Kidney tubule cell (primary cell): ENCODE data around the gene PRTN3.

Experiments
- DNase-seq: peaks from one replicate; pipeline ENCODE4 v3.0.0-alpha.2; 2018; ENCODE audit warnings: low spot score

Gene PRTN3, protein sequence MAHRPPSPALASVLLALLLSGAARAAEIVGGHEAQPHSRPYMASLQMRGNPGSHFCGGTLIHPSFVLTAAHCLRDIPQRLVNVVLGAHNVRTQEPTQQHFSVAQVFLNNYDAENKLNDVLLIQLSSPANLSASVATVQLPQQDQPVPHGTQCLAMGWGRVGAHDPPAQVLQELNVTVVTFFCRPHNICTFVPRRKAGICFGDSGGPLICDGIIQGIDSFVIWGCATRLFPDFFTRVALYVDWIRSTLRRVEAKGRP

GRCh38 chr19:840519-841206, at the start of gene PRTN3:
Gene PRTN3 (plus strand): TSS chr19:840999. CDS start chr19:841009, 10 bp downstream.
- DNase-seq, result no peak

DNA sequence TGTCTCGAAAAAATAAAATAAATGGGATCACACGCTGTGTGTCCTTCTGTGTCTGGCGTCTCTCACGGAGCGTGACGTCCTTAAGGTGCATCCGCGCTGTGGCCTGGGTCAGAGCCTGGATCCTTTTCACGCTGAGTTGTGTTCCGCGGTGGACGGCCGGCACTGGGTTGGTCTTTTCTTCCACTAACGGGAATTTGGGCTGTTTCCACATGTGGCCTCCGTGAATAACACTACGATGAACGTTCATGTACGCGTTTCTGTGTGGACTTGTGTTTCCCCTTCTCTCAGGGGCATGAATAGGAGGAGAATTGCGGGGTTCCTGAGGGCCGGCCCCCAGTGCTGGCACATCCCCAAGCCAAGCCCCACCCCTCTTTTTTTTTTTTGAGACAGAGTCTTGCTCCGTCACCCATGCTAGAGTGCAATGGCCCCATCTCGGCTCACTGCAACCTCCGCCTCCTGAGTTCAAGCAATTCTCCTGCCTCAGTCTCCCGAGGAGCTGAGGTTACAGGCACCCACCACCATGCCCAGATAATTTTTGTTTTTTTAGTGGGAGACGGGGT, 49.7 kb upstream of the PRTN3 start:
- DNase-seq, result no peak

DNA sequence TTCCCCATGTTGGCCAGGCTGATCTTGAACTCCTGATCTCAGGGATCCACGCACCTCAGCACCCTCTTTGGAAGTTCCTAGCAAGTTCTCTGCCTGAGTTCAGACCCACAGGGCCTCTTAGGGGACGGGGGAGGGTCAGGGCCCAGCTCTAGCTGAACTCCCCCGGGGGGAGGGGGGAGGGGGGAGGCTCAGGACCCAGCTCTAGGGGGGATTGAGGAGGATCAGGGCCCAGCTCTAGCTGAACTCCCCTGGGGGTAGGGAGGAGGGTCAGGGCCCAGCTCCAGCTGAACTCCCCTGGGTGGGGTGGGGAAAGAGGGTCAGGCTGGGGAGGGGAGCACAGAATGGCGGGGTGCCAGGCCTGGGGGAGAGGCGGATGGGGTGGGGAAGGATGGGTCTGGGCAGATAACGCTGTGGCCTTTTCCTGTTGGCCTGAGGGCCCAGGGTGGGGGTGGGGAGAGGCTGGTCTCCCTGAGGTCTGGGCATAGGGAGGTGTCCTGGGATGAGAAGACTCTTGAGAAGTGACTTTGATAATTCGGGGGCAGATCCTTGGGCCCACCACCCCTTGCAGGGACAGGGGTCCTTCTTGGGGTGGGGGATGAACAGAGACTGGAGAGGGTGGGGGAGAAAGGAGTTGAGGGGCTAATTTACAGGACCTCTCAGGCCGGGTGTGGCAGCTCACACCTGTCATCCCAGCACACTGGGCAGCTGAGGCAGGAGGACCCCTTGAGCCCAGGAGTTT, 49.1 kb upstream of the PRTN3 start:
- DNase-seq, result no peak

- DNase-seq, result no peak
Observed at GRCh38 chr19:792306-792885, 48.4 kb upstream of the PRTN3 start.

DNA sequence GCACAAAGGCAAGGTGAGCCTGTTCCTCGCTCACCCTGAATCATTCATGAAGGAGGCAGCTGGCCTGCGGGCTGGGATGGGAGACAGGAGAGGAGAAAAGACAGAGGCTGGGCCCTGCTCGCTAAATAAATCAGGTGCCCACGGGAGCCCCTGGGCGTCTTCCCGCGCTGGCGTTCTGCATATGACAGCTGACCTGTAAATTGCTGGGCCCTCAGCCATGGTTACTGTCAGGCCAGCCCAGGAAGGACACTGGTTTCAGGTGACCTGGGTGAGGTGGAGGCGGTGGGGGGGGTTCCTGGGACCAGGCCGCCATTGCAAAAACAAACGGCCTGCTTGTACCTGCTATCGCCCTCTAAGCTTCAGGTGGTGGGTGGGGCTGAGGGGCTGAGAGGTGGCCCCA, 47.0 kb upstream of the PRTN3 start:
- no peak for DNase-seq

DNA sequence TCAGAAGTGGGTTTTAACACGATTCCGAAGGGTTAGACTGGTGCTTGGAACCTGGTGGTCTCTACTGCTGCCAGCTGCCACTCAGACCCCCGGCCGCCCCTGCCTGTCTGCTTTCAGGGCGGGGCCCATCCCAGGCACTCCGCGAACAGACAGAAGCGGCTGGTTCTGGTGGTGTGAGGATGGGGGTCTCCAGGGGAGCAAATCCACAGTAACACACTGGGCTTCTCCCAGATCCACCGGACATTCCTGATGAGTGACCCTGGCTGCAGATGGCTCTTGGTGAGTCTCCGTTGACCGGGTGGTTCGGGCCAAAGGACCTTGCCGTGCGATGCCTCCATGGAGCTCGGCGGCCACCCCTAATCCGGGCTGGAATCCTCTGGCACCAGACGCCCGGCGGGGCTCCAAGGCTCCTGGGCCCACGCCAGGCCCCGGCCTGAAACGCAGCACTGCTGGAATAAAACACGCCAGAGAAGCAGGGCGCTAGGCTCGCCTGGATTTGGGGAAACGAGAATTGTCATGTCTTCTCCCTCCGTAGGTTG, 45.7 kb upstream of the PRTN3 start:
- DNase-seq, result no peak

DNA sequence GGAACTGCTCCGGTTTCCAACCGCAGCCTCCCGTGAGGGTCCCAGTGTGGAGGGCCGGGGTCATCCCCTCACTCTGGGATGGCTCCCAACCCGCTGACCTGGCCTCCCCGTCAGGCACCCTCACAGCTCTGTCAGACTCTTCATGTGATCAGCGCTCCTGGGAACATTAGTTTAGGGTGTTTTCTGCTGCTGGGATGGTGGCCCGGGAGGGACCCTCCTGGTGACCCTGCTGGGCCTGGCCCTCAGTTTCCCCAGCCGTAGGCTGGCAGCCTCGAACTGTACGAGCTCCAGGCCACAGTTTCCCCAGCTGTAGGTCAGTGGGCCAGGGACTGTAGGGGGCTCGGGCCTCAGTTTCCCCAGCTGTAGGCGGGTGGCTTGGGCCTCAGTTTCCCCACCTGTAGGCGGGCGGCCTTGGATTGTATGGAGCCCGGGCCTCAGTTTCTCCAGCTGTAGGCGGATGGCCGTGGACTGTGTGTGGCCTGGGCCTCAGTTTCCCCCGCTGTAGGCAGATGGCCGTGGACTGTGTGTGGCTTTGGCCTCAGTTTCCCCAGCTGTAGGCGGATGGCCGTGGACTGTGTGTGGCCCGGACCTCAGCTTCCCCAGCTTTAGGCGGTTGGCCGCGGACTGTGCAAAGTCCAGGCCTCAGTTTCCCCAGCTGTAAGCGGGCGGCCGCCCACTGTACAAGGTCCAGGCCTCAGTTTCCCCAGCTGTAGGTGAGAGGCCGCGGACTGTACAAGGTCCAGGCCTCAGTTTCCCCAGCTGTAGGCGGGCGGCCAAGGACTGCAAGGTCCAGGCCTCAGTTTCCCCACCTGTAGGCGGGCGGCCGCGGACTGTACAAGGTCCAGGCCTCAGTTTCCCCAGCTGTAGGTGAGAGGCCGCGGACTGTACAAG, 44.9 kb upstream of the PRTN3 start:
- DNase-seq, result no peak

DNA sequence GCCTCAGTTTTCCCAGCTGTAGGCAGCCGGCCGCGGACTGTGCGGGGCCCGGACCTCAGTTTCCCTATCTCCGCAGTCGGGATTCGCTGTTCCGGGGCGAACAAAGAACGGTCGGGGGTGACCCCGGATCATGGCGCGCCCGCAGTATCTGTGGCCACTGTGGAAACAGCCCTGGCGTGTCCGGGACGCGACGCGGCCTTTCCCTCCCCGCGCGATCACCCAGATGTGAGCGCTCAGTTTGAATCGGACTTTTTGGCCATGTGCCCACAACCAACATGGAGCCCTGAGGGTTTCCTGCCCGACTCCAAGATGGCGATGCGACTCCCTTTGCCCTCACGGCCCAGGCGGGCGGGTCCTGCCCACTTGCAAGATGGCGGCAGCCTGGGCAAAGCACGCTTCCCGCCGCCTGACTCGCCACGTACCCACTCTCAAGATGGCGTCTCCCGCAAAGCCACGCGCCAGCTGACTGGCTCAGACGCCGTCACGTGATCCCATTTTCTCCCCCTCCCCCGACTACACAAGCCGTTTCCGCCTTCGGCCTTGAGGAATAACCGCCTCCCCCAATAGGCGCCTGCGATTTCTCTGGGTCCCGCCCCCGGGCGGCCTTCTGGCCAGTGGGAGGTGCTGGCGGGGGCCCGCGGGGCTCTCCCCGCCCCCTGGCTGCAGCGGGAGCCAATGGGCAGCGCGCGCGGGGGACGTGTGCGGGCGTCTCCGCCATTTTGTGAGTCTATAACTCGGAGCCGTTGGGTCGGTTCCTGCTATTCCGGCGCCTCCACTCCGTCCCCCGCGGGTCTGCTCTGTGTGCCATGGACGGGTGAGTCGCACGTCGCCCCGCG, 43.9 kb upstream of the PRTN3 start, which contains the start of gene PTBP1:
Gene PTBP1, plus strand, starts transcription at position 761 of the 836 bp plus-strand sequence. Its CDS starts 46 bp downstream, at position 807.
- DNase-seq, result peak; percentile 100

DNA sequence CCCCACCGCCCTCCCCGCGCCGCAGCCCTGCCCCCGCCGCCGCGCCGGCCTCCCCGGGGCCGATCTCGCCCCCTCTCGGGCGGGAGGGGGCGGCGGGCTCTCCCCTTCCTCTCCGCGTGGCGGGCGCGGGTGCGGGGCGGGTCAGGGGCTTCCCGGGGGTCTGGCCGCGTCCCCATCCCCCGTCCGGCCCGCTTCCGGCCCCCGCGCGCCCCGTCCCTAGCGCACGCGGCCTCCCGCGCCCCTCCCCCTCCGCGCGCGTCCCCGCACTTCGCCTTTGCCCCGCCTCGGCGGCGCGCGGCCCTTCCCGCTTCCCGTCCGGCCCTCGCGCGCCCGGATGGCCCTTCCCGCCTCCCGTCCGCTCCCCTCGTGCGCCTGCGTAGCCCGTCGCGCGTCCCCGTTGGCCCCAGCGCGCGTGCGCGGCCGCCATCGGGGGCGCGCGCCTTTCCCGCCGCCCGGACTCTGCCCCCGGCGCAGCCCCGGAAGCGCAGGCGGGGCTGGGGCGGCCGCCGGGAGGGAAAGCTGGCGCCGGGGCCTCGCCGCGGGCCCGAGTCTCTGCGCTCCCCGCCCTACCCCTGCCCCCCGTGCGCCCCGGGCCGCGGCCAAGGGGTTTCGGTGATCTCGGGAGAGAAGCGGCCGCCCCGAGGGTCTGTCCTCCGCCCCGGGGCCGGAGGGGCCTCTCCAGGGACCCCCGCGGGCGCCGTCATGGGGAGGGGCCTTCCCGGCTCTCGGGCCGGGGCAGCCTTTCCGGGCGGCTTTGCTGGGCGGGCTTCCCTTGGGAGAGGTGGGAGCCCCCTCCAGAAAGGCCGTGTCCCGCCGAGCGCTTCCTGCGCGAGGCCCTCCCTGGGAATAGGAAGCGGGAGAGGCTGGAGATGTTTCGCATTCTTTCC, 43.0 kb upstream of the PRTN3 start:
- DNase-seq, result peak; percentile 93

GRCh38 chr19:798415-799075, 42.3 kb upstream of the PRTN3 start:
- peak; percentile 71 for DNase-seq

- DNase-seq, result peak; percentile 56
Observed at GRCh38 chr19:799076-799881, 41.5 kb upstream of the PRTN3 start.

- DNase-seq, result peak; percentile 57
Observed at GRCh38 chr19:800360-801029, 40.3 kb upstream of the PRTN3 start.

- DNase-seq, result peak; percentile 66
Observed at GRCh38 chr19:801030-801860, 39.6 kb upstream of the PRTN3 start.

DNA sequence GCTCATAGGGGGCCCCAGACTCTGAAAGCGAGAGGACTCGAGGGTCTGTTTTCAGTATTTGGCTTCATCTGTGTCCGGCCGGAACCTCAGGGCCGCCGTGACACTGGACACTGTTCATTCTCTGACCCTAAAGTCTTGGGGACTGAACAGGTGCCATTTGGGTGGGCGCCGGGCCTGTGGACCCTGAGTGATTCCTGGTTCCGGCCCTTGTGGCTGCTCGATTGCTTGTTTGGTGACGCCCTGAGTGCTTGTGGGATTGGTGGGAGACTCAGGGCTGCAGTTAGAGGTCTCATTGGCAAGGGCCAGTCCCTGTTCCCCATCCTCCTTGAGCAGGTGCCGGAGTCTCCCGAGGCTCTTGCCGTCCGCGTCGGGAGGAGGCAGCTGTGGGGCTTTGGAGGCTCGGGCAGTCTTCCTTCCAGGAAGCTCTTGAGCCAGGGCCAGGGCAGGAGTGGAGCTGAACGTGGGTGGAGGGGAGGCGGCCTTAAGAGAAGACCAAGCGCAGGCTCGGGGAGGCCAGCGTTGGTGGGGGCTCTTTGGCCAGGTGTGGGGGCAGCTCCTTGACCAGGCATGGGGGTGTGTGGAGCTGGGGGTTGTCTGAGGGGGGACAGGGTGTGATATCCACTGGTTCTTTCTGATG, 38.8 kb upstream of the PRTN3 start:
- DNase-seq, result peak; percentile 26

- no peak for DNase-seq
Observed at GRCh38 chr19:802498-803098, 38.2 kb upstream of the PRTN3 start.
